Measurements from ENCODE around the gene REXO1.

GRCh38 chr19:1769645-1769985, 78.7 kb downstream of the REXO1 start:
- TF ChIP-seq, protein P1, sequence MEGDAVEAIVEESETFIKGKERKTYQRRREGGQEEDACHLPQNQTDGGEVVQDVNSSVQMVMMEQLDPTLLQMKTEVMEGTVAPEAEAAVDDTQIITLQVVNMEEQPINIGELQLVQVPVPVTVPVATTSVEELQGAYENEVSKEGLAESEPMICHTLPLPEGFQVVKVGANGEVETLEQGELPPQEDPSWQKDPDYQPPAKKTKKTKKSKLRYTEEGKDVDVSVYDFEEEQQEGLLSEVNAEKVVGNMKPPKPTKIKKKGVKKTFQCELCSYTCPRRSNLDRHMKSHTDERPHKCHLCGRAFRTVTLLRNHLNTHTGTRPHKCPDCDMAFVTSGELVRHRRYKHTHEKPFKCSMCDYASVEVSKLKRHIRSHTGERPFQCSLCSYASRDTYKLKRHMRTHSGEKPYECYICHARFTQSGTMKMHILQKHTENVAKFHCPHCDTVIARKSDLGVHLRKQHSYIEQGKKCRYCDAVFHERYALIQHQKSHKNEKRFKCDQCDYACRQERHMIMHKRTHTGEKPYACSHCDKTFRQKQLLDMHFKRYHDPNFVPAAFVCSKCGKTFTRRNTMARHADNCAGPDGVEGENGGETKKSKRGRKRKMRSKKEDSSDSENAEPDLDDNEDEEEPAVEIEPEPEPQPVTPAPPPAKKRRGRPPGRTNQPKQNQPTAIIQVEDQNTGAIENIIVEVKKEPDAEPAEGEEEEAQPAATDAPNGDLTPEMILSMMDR (IDR thresholded peaks at IDR 0.05): no peak
- TF ChIP-seq ZNF317 (CRISPR knock-in tag; IDR thresholded peaks at IDR 0.05; ENCODE audit: borderline replicate concordance, low read depth) (no peak), GABPB1 (CRISPR knock-in tag; IDR thresholded peaks at IDR 0.05) (no peak), ATF3 (CRISPR knock-in tag; conservative IDR thresholded peaks at IDR 0.05) (no peak), E2F4 (CRISPR knock-in tag; IDR thresholded peaks at IDR 0.05; ENCODE audit: borderline replicate concordance, low read depth) (no peak), NFE2L1 (CRISPR knock-in tag; IDR thresholded peaks at IDR 0.05) (no peak), GRHL2 (CRISPR knock-in tag; IDR thresholded peaks at IDR 0.05; ENCODE audit: insufficient replicate concordance, severe bottlenecking) (no peak), JUN (CRISPR knock-in tag; IDR thresholded peaks at IDR 0.05) (no peak), USF2 (CRISPR knock-in tag; IDR thresholded peaks at IDR 0.05) (no peak), ZBTB21 (CRISPR knock-in tag; IDR thresholded peaks at IDR 0.05; ENCODE audit: borderline replicate concordance) (no peak), ATF2 (CRISPR knock-in tag; IDR thresholded peaks at IDR 0.05; ENCODE audit: borderline replicate concordance, low read depth) (no peak)
- TF ChIP-seq, protein P2, sequence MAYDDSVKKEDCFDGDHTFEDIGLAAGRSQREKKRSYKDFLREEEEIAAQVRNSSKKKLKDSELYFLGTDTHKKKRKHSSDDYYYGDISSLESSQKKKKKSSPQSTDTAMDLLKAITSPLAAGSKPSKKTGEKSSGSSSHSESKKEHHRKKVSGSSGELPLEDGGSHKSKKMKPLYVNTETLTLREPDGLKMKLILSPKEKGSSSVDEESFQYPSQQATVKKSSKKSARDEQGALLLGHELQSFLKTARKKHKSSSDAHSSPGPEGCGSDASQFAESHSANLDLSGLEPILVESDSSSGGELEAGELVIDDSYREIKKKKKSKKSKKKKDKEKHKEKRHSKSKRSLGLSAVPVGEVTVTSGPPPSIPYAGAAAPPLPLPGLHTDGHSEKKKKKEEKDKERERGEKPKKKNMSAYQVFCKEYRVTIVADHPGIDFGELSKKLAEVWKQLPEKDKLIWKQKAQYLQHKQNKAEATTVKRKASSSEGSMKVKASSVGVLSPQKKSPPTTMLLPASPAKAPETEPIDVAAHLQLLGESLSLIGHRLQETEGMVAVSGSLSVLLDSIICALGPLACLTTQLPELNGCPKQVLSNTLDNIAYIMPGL (CRISPR knock-in tag; IDR thresholded peaks at IDR 0.05): no peak

All from WTC11 (cell line).